GM15510 (cell line): Measurements from ENCODE around the gene NINJ2.

Source experiments
- POLR2A ChIP-seq: IDR thresholded peaks from 3 replicates; pipeline ENCODE4 v1.6.1; 2011; ENCODE audit warnings: borderline replicate concordance; ENCODE audit not compliant: insufficient read length; ENCODE audit errors: extremely low read depth

The NINJ2 gene

GRCh38 chr12:517538-517937 lies 145.7 kb downstream of the NINJ2 start:
- TF ChIP-seq POLR2A, result no peak
